SU-DHL-6 (cell line): ENCODE data around the gene FCRL1.

Experiments
- CTCF ChIP-seq: fragments of 200-600 bp; sonication (generic); IDR thresholded peaks from one replicate; pipeline ENCODE4 v1.5.1; 2017; ENCODE audit warnings: antibody characterized with exemption, mild to moderate bottlenecking, low read length, moderate library complexity; ENCODE audit not compliant: insufficient read depth, poor library complexity, severe bottlenecking
- EZH2phosphoT487 ChIP-seq: fragments of 200-600 bp; sonication (generic), shearing (Covaris generic); conservative IDR thresholded peaks from 2 replicates; pipeline ENCODE4 v1.6.1; 2018; ENCODE audit warnings: mild to moderate bottlenecking, antibody characterized with exemption, low read length, moderate library complexity, mixed read lengths

DNA sequence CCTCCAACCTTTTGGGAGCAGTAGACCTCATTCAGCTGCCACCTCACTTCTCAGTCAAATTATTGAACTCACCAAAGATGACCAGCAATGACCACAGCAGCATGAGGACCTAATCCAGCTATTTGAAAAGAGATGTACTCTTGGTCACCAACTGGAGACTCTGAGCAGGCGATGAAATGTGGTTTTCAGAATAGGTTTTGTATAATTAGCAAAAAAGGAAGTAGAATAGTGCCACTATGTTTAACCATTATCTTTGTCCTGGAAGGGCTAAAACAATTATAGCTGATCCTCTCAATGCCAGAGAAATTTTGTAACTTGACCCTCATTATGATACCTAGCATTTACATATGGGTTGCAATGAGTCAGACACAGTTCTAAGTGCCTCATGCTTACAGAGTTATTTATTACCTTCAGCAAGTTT lies 42.9 kb downstream of the FCRL1 start, which contains the start of gene FCRL2:
- no peak for TF ChIP-seq CTCF
- no peak for TF ChIP-seq EZH2phosphoT487
